Measurements from ENCODE around the gene NRGN. TPM values are rescaled to one million over a fixed set of nuclear protein-coding genes. Genes with fewer than 3 reads are reported as not detected.
A peak's percentile ranks its signal among the peaks of the same experiment; 100 is the strongest.

Gene NRGN
- total RNA-seq, 2 donors from 2014 or later: 2.2 to 2.8 TPM

DNA sequence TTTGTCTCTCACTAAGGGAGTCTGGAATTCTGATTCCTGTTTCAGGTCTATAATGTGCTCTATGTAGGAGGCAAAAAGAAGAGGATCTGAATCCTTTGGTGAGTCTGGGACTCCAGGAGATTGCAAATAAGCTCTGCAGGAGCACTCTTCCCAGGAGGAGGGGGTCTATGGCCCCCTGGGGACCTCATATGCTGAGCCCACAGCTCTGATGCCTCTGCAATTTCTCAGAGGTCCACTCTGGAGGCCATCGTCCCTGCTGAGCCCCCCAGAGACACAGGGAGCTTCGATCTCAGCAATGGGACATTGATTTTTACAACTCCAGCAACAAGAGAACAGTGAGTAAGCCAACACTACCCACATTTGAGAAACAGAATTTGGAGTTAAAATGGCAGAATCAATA is 20.2 kb upstream of the NRGN start:
- Histone ChIP-seq H3K9me3 (no peaks in the 10 kb centered on the region), H3K27me3 (peaks cover 6 to 7% of the 10 kb centered on the region in 2 donors), H3K36me3 (no peaks in the 10 kb centered on the region), H3K4me3 (no peak overlapping the region), H3K4me1 (peaks cover 0 to 20% of the 10 kb centered on the region in 2 donors), H3K27ac (no peak overlapping the region)
- TF ChIP-seq, protein P1, sequence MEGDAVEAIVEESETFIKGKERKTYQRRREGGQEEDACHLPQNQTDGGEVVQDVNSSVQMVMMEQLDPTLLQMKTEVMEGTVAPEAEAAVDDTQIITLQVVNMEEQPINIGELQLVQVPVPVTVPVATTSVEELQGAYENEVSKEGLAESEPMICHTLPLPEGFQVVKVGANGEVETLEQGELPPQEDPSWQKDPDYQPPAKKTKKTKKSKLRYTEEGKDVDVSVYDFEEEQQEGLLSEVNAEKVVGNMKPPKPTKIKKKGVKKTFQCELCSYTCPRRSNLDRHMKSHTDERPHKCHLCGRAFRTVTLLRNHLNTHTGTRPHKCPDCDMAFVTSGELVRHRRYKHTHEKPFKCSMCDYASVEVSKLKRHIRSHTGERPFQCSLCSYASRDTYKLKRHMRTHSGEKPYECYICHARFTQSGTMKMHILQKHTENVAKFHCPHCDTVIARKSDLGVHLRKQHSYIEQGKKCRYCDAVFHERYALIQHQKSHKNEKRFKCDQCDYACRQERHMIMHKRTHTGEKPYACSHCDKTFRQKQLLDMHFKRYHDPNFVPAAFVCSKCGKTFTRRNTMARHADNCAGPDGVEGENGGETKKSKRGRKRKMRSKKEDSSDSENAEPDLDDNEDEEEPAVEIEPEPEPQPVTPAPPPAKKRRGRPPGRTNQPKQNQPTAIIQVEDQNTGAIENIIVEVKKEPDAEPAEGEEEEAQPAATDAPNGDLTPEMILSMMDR (IDR thresholded peaks at IDR 0.05): no peak
- DNase-seq (ENCODE audit: low spot score): no peak

DNA sequence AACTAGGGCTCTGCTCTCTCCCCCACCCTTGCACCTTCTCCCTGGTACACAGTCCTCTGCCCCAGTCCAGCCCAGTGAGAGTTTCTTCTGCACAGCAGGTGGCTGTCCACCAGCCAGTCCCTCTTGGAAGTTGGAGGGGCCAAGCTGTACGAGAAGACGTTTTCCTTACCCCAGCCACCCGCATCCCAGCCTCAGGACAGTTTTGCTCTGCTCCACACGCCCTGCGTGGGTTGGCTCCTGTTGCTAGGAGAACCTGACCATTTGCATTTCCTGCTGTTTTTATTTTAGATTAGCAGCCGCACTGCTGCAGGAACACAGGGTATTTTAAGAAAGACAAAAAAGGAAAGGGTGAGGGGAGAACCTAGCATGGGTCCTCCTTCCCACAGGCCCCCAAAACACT is 17.6 kb upstream of the NRGN start:
- Histone ChIP-seq H3K4me3 (no peak overlapping the region), H3K27ac (no peak overlapping the region), H3K36me3 (no peaks in the 10 kb centered on the region), H3K27me3 (peaks cover 6 to 7% of the 10 kb centered on the region in 2 donors), H3K4me1 (peaks cover 0 to 33% of the 10 kb centered on the region in 2 donors), H3K9me3 (no peaks in the 10 kb centered on the region)
- TF ChIP-seq, protein P1 (IDR thresholded peaks at IDR 0.05): no peak
- no peak for DNase-seq (ENCODE audit: low spot score)

GRCh38 chr11:124724979-124725718 is 14.6 kb upstream of the NRGN start:
- Histone ChIP-seq H3K27me3 (no peaks in the 10 kb centered on the region), H3K4me3 (no peak overlapping the region), H3K9me3 (no peaks in the 10 kb centered on the region), H3K4me1 (peaks cover 0 to 17% of the 10 kb centered on the region in 2 donors), H3K36me3 (no peaks in the 10 kb centered on the region), H3K27ac (peak overlapping the region in 1 of 2 donors; percentile 5)
- no peak for DNase-seq (ENCODE audit: low spot score)
- TF ChIP-seq, protein P1 (IDR thresholded peaks at IDR 0.05): no peak

DNA sequence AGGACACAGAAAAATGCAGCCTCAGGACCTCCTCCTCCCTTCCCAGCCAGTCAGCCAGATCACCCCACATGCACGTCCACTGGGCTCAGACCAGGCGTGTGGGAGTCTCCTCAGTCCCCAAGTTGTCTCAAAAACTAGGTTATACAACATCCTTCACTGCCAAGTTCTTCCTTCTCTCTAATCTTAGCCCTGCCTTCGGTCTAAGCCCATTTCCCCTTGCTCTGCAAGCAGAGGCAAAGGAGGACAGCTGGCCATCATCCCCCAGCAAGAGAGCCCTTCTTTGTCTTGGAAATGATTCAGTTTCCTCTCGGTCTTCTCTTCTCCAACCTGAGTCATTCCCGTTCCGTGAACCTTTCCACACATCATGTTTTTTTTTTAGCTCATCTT is 14.0 kb upstream of the NRGN start:
- Histone ChIP-seq H3K27ac (no peak overlapping the region), H3K4me1 (peaks cover 0 to 17% of the 10 kb centered on the region in 2 donors), H3K27me3 (no peaks in the 10 kb centered on the region), H3K36me3 (no peaks in the 10 kb centered on the region), H3K9me3 (no peaks in the 10 kb centered on the region), H3K4me3 (no peak overlapping the region)
- DNase-seq (ENCODE audit: low spot score): no peak
- TF ChIP-seq, protein P1 (IDR thresholded peaks at IDR 0.05): no peak

DNA sequence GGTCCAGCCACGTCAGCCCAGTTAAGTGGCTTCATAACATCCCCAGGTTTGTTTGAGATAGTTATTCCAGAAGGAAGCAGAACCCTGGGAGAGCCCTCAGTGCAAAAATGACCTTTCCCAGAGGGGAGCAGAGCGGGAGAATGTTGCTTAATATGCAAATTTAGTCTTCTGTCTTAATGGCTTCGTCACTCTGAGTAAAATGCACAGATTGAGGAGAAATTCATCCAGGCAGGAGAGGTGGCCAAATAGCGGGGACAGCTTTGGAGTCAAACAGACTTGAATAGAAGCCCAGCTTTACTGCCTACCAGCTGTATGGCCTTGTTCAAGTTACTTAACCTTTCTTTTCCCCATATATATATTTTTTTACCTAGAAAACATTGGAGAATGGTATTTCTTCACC is 12.3 kb upstream of the NRGN start:
- H3K4me3 ChIP-seq: no peak overlapping the region
- peaks cover 0 to 17% of the 10 kb centered on the region in 2 donors for H3K4me1 ChIP-seq
- no peak overlapping the region for H3K27ac ChIP-seq
- H3K9me3 ChIP-seq: no peaks in the 10 kb centered on the region
- H3K27me3 ChIP-seq: no peaks in the 10 kb centered on the region
- TF ChIP-seq, protein P1 (IDR thresholded peaks at IDR 0.05): no peak
- no peak for DNase-seq (ENCODE audit: low spot score)
- no peaks in the 10 kb centered on the region for H3K36me3 ChIP-seq

- no peak overlapping the region for H3K4me3 ChIP-seq
- peaks cover 0 to 17% of the 10 kb centered on the region in 2 donors for H3K4me1 ChIP-seq
- no peak for DNase-seq (ENCODE audit: low spot score)
- TF ChIP-seq, protein P1 (IDR thresholded peaks at IDR 0.05): no peak
- no peak overlapping the region for H3K27ac ChIP-seq
- H3K27me3 ChIP-seq: no peaks in the 10 kb centered on the region
- no peaks in the 10 kb centered on the region for H3K36me3 ChIP-seq
- H3K9me3 ChIP-seq: no peaks in the 10 kb centered on the region
Measured at GRCh38 chr11:124728134-124728533, 11.6 kb upstream of the NRGN start.
